Cortex of kidney (tissue), 1 donor: Measurements from ENCODE around the gene ATP6V0D1.

ENCODE experiments used
- DNase-seq: peaks from one replicate; lab custom pipeline; 2025; lab: John Stamatoyannopoulos, UW

The ATP6V0D1 gene

GRCh38 chr16:67393111-67393787 is 87.7 kb downstream of the ATP6V0D1 start, which contains the start of gene TPPP3:
Gene TPPP3, minus strand, starts transcription at chr16:67393498. Its CDS starts 2,387 bp downstream, at chr16:67391111.
- DNase-seq, result no peak

GRCh38 chr16:67392301-67393059 is 88.5 kb downstream of the ATP6V0D1 start:
- DNase-seq, result no peak

- no peak for DNase-seq
These were observed 89.3 kb downstream of the ATP6V0D1 start for GRCh38 chr16:67391424-67392300.

- no peak for DNase-seq
These were observed 90.0 kb downstream of the ATP6V0D1 start for GRCh38 chr16:67390816-67391423.

- DNase-seq, result no peak
These were observed 90.8 kb downstream of the ATP6V0D1 start for GRCh38 chr16:67389911-67390815.

GRCh38 chr16:67388591-67388990 is 92.4 kb downstream of the ATP6V0D1 start:
- no peak for DNase-seq

- no peak for DNase-seq
These were observed 92.8 kb downstream of the ATP6V0D1 start for GRCh38 chr16:67388191-67388590.
